Fibroblast of the conjunctiva (primary cell): ENCODE measurements around the gene GLRX.
"Not testable (repeated sequence)": the region's sequence is repeated elsewhere in the genome, so short reads cannot be mapped to it uniquely, and the experiment has no call there.

Source experiments
- DNase-seq: peaks from one replicate; pipeline ENCODE4 v3.0.0-alpha.2; 2010; ENCODE audit warnings: low read depth

The GLRX gene

GRCh38 chr5:95822542-95823181 lies at the start of gene GLRX:
Gene GLRX (minus strand): TSS chr5:95822726. CDS start chr5:95822662, 64 bp downstream.
- DNase-seq: peak; percentile 86

- DNase-seq: no peak
Observed at GRCh38 chr5:95871146-95871806, 48.8 kb upstream of the GLRX start.

GRCh38 chr5:95870105-95870672 lies 47.7 kb upstream of the GLRX start:
- DNase-seq: no peak

GRCh38 chr5:95869173-95869855 lies 46.8 kb upstream of the GLRX start:
- not testable (repeated sequence) for DNase-seq

GRCh38 chr5:95868136-95868535 lies 45.6 kb upstream of the GLRX start:
- no peak for DNase-seq

GRCh38 chr5:95866435-95867040 lies 44.0 kb upstream of the GLRX start:
- DNase-seq: no peak

- no peak for DNase-seq
Observed at GRCh38 chr5:95864944-95865504, 42.5 kb upstream of the GLRX start.

- no peak for DNase-seq
Observed at GRCh38 chr5:95864456-95864855, 41.9 kb upstream of the GLRX start.

- DNase-seq: peak; percentile 75
Observed at GRCh38 chr5:95863383-95863757, 40.8 kb upstream of the GLRX start.

GRCh38 chr5:95862671-95863382 lies 40.3 kb upstream of the GLRX start:
- DNase-seq: no peak

- DNase-seq: no peak
Observed at GRCh38 chr5:95861864-95862561, 39.5 kb upstream of the GLRX start.

GRCh38 chr5:95861221-95861863 lies 38.8 kb upstream of the GLRX start:
- peak; percentile 95 for DNase-seq

- DNase-seq: no peak
Observed at GRCh38 chr5:95859661-95860060, 37.1 kb upstream of the GLRX start.

GRCh38 chr5:95858661-95859595 lies 36.4 kb upstream of the GLRX start:
- peak; percentile 94 for DNase-seq

GRCh38 chr5:95858023-95858461 lies 35.5 kb upstream of the GLRX start:
- DNase-seq: no peak

GRCh38 chr5:95857185-95857945 lies 34.8 kb upstream of the GLRX start:
- peak; percentile 53 for DNase-seq

GRCh38 chr5:95856501-95856981 lies 34.0 kb upstream of the GLRX start:
- DNase-seq: no peak

- no peak for DNase-seq
Observed at GRCh38 chr5:95853490-95853889, 31.0 kb upstream of the GLRX start.
